Pancreas (tissue), 10 donors: ENCODE measurements around the gene ROBO1. TPM values are rescaled to one million over a fixed set of nuclear protein-coding genes. Genes with fewer than 3 reads are reported as not detected.

Experiments used
- ATAC-seq, 4 donors: fragments of 200-7000 bp; cut with Tn5 transposase; one replicate each; pipeline versions ENCODE4 v1.8.0 to v1.9.1; 2020; ENCODE audit warnings: mild to moderate bottlenecking in 4 of 4, moderate library complexity in 4 of 4
- DNase-seq, 6 donors: peaks; one replicate each; pipeline ENCODE4 v3.0.0-alpha.2; 2020
- FAIRE-seq: peaks from 2 replicates; lab custom pipeline; 2012; peaks lifted over from hg19 to GRCh38; lab: Jason Lieb, UNC
- H3K27ac ChIP-seq, 4 donors: fragments of 200-600 bp; sonication (generic); 1 replicate in 3 of 4; 2 replicates in 1 of 4; pipeline versions ENCODE4 v1.5.0 to v1.8.0; 2020
- H3K27me3 ChIP-seq, 4 donors: fragments of 200-600 bp; one replicate each; pipeline ENCODE4 v1.8.0; 2021
- H3K36me3 ChIP-seq, 3 donors: fragments of 200-600 bp; sonication (generic) in 1 of 3; one replicate each; pipeline versions ENCODE4 v1.5.0 to v1.8.0; 2020 to 2021
- H3K4me1 ChIP-seq, 3 donors: fragments of 200-600 bp; one replicate each; pipeline ENCODE4 v1.8.0; 2021
- H3K4me3 ChIP-seq, 4 donors: fragments of 200-600 bp; sonication (generic) in 2 of 4; one replicate each; pipeline versions ENCODE4 v1.5.0 to v1.8.0; 2020 to 2021
- H3K9me3 ChIP-seq, 4 donors: fragments of 200-600 bp; one replicate each; pipeline ENCODE4 v1.8.0; 2021
- WGBS, 2 donors: extraction: QIAGEN DNeasy Blood & Tissue Kit; methylation state at CpG; one replicate each; pipeline ENCODE4 v1.1.7; 2013; 5-methylcytosine and 5-hydroxymethylcytosine counted together
- intact Hi-C, 3 donors: fragments of 100-400 bp; cut with DNase I; formaldehyde crosslinking; loops; one replicate each; pipeline versions ENCODE4 v1.11.1 to v1.14.2; 2022
- polyA plus RNA-seq, 2 donors: library from polyadenylated mRNA; stranded (reverse); fragments of 200-250 nt; gene quantifications; one replicate each; pipeline ENCODE4 v1.2.3, GENCODE V29; 2013
- total RNA-seq, 6 donors: library from RNA; stranded (reverse); fragmentation: NEBNext Ultra II Directional in 4 of 6; extraction: Animal tissue kit (Norgen Biotek cat#: 25700) in 4 of 6; gene quantifications; one replicate each; pipeline versions ENCODE4 v1.2.1 to v1.2.4, GENCODE V29; 2021 to 2023
- TF ChIP-seq, protein P1 (sequence below), 4 donors: fragments of 200-600 bp; sonication (generic) in 3 of 4; IDR thresholded peaks; one replicate each; pipeline versions ENCODE4 v1.5.0 to v1.8.0; 2021; ENCODE audit warnings: antibody characterized with exemption in 4 of 4
- donor health status: healthy with polysubstance abuse.
- donor health status: DM: no; HTN: no; CAD: no; lungs with moderate emphysema.
- donor health status: DM: no; HTN: no; CAD: no.
- donor health status: control.
- donor health status: control.
- donor health status: Bipolar disorder and iron deficiency.
- donor health status: DM: yes; HTN: yes; CAD: no.
- donor health status: DM: no; HTN: no; CAD: no.
- donor health status: DM: no; HTN: no; CAD: no.
- donor health status: DM: yes; HTN: yes; CAD: no.

The ROBO1 gene
- total and polyA plus RNA-seq, 8 donors: 0.51 to 8.5 (median 2.8) TPM

DNA sequence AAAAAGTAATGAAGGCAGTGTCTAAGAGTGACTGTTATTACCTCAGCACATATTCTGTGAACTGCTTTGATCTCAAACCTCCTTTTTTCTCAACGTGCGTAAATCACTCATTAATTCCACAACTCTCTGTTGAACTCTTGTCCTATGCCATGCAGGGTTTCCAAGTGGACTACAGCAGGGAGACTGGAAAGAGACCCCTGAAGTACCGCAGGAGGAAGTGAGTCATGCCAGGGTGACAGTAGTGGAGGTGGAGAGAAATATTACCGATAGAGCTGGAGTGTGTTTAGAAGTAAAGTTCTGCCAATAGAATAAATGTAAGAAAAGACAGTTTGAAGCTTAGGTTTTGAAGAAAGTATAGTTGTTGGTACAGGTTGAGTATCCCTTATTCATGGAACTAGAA lies 908.9 kb downstream of the ROBO1 start:
- Histone ChIP-seq H3K27ac (no peak overlapping the region), H3K4me3 (no peak overlapping the region), H3K4me1 (peaks cover 0 to 4% (median 0%) of the 10 kb centered on the region in 3 donors), H3K27me3 (no peaks in the 10 kb centered on the region), H3K36me3 (no peaks in the 10 kb centered on the region), H3K9me3 (no peaks in the 10 kb centered on the region)
- ATAC-seq: no peak
- TF ChIP-seq, protein P1, sequence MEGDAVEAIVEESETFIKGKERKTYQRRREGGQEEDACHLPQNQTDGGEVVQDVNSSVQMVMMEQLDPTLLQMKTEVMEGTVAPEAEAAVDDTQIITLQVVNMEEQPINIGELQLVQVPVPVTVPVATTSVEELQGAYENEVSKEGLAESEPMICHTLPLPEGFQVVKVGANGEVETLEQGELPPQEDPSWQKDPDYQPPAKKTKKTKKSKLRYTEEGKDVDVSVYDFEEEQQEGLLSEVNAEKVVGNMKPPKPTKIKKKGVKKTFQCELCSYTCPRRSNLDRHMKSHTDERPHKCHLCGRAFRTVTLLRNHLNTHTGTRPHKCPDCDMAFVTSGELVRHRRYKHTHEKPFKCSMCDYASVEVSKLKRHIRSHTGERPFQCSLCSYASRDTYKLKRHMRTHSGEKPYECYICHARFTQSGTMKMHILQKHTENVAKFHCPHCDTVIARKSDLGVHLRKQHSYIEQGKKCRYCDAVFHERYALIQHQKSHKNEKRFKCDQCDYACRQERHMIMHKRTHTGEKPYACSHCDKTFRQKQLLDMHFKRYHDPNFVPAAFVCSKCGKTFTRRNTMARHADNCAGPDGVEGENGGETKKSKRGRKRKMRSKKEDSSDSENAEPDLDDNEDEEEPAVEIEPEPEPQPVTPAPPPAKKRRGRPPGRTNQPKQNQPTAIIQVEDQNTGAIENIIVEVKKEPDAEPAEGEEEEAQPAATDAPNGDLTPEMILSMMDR (IDR thresholded peaks at IDR 0.05): no peak
- intact Hi-C loops: no loop called here
- no peak for DNase-seq
- FAIRE-seq: no peak
- 72 to 86% methylated on average over 4 of the region's 4 CpGs for WGBS, 2 donors

DNA sequence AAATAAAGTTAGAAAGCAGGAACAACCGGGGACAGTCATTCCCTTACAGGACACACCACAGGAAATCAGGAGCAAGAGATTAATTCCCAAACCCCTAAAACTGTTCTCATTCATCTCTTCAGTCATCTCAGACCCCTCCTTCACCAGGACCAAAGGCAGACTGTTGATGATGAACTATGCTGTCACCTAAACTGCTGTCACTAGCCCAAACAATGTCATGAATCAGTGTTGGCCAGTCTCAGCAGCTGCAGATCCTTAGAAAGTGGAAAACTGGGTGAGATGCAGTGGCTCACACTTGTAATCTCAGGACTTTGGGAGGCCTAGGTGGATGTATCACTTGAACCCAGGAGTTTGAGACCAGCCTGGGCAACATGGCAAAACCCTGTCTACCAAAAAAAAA lies 909.6 kb downstream of the ROBO1 start:
- intact Hi-C loops: no loop called here
- Histone ChIP-seq H3K27me3 (no peaks in the 10 kb centered on the region), H3K4me1 (peaks cover 0 to 4% (median 0%) of the 10 kb centered on the region in 3 donors), H3K9me3 (no peaks in the 10 kb centered on the region), H3K4me3 (no peak overlapping the region), H3K27ac (no peak overlapping the region), H3K36me3 (no peaks in the 10 kb centered on the region)
- WGBS, 2 donors: 46% methylated on average over 1 of the region's 1 CpG
- no peak for FAIRE-seq
- TF ChIP-seq, protein P1 (IDR thresholded peaks at IDR 0.05): no peak
- ATAC-seq: no peak
- no peak for DNase-seq

GRCh38 chr3:78857494-78858111 lies 910.2 kb downstream of the ROBO1 start:
- 60 to 65% methylated on average over 6 of the region's 6 CpGs for WGBS, 2 donors
- peaks cover 0 to 4% (median 0%) of the 10 kb centered on the region in 3 donors for H3K4me1 ChIP-seq
- H3K4me3 ChIP-seq: no peak overlapping the region
- ATAC-seq: no peak
- DNase-seq: no peak
- intact Hi-C loops: no loop called here
- TF ChIP-seq, protein P1 (IDR thresholded peaks at IDR 0.05): no peak
- H3K27me3 ChIP-seq: no peaks in the 10 kb centered on the region
- no peak overlapping the region for H3K27ac ChIP-seq
- H3K36me3 ChIP-seq: no peaks in the 10 kb centered on the region
- FAIRE-seq: no peak
- no peaks in the 10 kb centered on the region for H3K9me3 ChIP-seq

DNA sequence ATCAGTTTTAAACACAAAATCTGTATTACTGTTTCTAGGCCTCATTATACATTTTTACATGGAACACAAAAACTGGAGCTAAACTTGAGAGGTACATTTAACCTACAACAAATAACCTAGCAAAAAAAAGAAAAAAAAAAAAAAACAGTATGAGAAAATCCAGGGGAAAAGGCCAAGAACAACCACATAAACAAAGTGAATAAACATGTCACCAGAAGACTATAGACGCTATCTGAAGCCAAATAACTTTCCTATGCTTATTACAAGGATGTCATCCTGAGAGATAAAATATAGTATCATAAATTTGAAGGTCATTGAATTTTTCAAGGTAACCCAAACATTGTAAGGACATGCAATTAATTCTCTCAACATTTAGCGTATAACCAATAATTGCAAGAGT lies 911.6 kb downstream of the ROBO1 start:
- no peaks in the 10 kb centered on the region for H3K27me3 ChIP-seq
- DNase-seq: no peak
- H3K4me3 ChIP-seq: no peak overlapping the region
- no peak overlapping the region for H3K27ac ChIP-seq
- TF ChIP-seq, protein P1 (IDR thresholded peaks at IDR 0.05): no peak
- no peaks in the 10 kb centered on the region for H3K9me3 ChIP-seq
- H3K36me3 ChIP-seq: no peaks in the 10 kb centered on the region
- intact Hi-C loops: no loop called here
- 81 to 87% methylated on average over 2 of the region's 2 CpGs for WGBS, 2 donors
- no peak for FAIRE-seq
- H3K4me1 ChIP-seq: no peaks in the 10 kb centered on the region
- no peak for ATAC-seq

DNA sequence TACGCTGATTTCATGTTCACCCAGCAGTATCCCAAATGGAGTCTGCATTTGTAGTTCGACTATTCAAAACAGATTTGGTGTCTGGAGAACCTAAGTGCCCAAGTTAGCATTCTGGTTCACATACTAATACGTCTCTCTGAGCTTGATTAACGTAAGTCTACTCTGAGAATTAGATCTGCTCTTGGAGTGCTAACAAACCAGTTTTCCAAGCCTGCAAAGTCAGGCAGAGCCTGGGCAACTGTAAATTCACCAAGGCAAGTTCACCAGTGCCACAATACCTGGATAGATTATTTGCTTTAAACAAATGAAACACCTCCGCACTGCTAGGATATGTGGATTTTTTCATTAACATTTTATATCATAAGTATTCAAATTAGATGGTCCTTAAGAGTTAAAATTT lies 912.6 kb downstream of the ROBO1 start:
- Histone ChIP-seq H3K4me1 (no peaks in the 10 kb centered on the region), H3K9me3 (no peaks in the 10 kb centered on the region), H3K4me3 (no peak overlapping the region), H3K36me3 (no peaks in the 10 kb centered on the region), H3K27me3 (no peaks in the 10 kb centered on the region), H3K27ac (no peak overlapping the region)
- FAIRE-seq (no peak), DNase-seq (no peak), ATAC-seq (no peak)
- WGBS, 2 donors: 80 to 89% methylated on average over 5 of the region's 5 CpGs
- TF ChIP-seq, protein P1 (IDR thresholded peaks at IDR 0.05): no peak
- intact Hi-C loops: no loop called here
